ENCODE results near the gene USP25. TPM values are rescaled to one million over a fixed set of nuclear protein-coding genes. Genes with fewer than 3 reads are reported as not detected.
A peak's percentile ranks its signal among the peaks of the same experiment; 100 is the strongest.

The USP25 gene
- total RNA-seq, 3 donors from 2014 or later, result 33.5 to 48.2 (median 43.3) TPM

GRCh38 chr21:15761507-15762100 is 31.8 kb downstream of the USP25 start:
- intact Hi-C loops (cut with DNase I, micrococcal nuclease), result no loop called here
- ATAC-seq (peak; percentile 91), DNase-seq (peak; percentile 72 to 94 (median 77))
- Histone ChIP-seq H3K9me3 (no peaks in the 10 kb centered on the region), H3K36me3 (ENCODE audit: low read depth) (no peaks in the 10 kb centered on the region), H3K4me1 (ENCODE audit: low read depth) (peaks cover 24% of the 10 kb centered on the region), H3K4me3 (no peak overlapping the region)
- TF ChIP-seq CTCF (IDR thresholded peaks at IDR 0.05), result no peak

GRCh38 chr21:15763359-15763758 is 33.6 kb downstream of the USP25 start:
- Histone ChIP-seq H3K36me3 (ENCODE audit: low read depth) (no peaks in the 10 kb centered on the region), H3K4me1 (ENCODE audit: low read depth) (peaks cover 24% of the 10 kb centered on the region), H3K4me3 (no peak overlapping the region), H3K9me3 (no peaks in the 10 kb centered on the region)
- ATAC-seq, result no peak
- no peak for TF ChIP-seq CTCF (IDR thresholded peaks at IDR 0.05)
- intact Hi-C loops (cut with DNase I, micrococcal nuclease), result no loop called here
- no peak for DNase-seq

GRCh38 chr21:15764878-15765277 is 35.1 kb downstream of the USP25 start:
- Histone ChIP-seq H3K36me3 (ENCODE audit: low read depth) (no peaks in the 10 kb centered on the region), H3K4me3 (no peak overlapping the region), H3K4me1 (ENCODE audit: low read depth) (peaks cover 24% of the 10 kb centered on the region), H3K9me3 (no peaks in the 10 kb centered on the region)
- intact Hi-C loops (cut with DNase I, micrococcal nuclease), result no loop called here
- ATAC-seq (no peak), DNase-seq (no peak)
- no peak for TF ChIP-seq CTCF (IDR thresholded peaks at IDR 0.05)

- DNase-seq, result no peak
- no peak for ATAC-seq
- no peak overlapping the region for H3K4me3 ChIP-seq
- TF ChIP-seq CTCF (IDR thresholded peaks at IDR 0.05), result no peak
- intact Hi-C loops (cut with DNase I, micrococcal nuclease), result no loop called here
- H3K36me3 ChIP-seq (ENCODE audit: low read depth), result no peaks in the 10 kb centered on the region
- no peaks in the 10 kb centered on the region for H3K9me3 ChIP-seq
- peaks cover 16% of the 10 kb centered on the region for H3K4me1 ChIP-seq (ENCODE audit: low read depth)
Observed at GRCh38 chr21:15766952-15767603, 37.3 kb downstream of the USP25 start.

GRCh38 chr21:15768045-15768601 is 38.3 kb downstream of the USP25 start:
- Histone ChIP-seq H3K4me1 (ENCODE audit: low read depth) (peaks cover 6% of the 10 kb centered on the region), H3K4me3 (no peak overlapping the region), H3K9me3 (no peaks in the 10 kb centered on the region), H3K36me3 (ENCODE audit: low read depth) (no peaks in the 10 kb centered on the region)
- no peak for ATAC-seq
- intact Hi-C loops (cut with DNase I, micrococcal nuclease), result no loop called here
- no peak for DNase-seq
- no peak for TF ChIP-seq CTCF (IDR thresholded peaks at IDR 0.05)
